Smooth muscle cell (in vitro differentiated cells): ENCODE results near the gene CD55. TPM values are rescaled to one million over a fixed set of nuclear protein-coding genes. Genes with fewer than 3 reads are reported as not detected.

Source experiments
- DNase-seq: peaks from one replicate; lab custom pipeline; 2025; ENCODE audit not compliant: unreplicated experiment; lab: John Stamatoyannopoulos, UW
- H2AFZ ChIP-seq: fragments of 200-600 bp; sonication (generic); 2 replicates; pipeline ENCODE4 v1.6.0; 2016; ENCODE audit warnings: antibody characterized with exemption, low read depth, mild to moderate bottlenecking
- H3F3A ChIP-seq: fragments of 200-600 bp; sonication (generic); 2 replicates; pipeline ENCODE4 v1.6.0; 2017; ENCODE audit warnings: antibody characterized with exemption, low read depth
- H3K27ac ChIP-seq: fragments of 200-600 bp; sonication (generic); 2 replicates; pipeline ENCODE4 v1.5.1; 2016; ENCODE audit warnings: low read depth, mild to moderate bottlenecking
- H3K27me3 ChIP-seq: fragments of 200-600 bp; sonication (generic); 2 replicates; pipeline ENCODE4 v1.6.1; 2016; ENCODE audit warnings: low read depth, mild to moderate bottlenecking
- H3K36me3 ChIP-seq: fragments of 200-600 bp; sonication (generic); 2 replicates; pipeline ENCODE4 v1.5.1; 2016; ENCODE audit warnings: low read depth
- H3K4me1 ChIP-seq: fragments of 200-600 bp; sonication (generic); 2 replicates; pipeline ENCODE4 v1.5.1; 2016; ENCODE audit warnings: low read depth
- H3K4me2 ChIP-seq: fragments of 200-600 bp; sonication (generic); 2 replicates; pipeline ENCODE4 v1.6.0; 2016; ENCODE audit warnings: mild to moderate bottlenecking
- H3K4me3 ChIP-seq: fragments of 200-600 bp; sonication (generic); 2 replicates; pipeline ENCODE4 v1.5.1; 2016; ENCODE audit warnings: mild to moderate bottlenecking
- H3K79me2 ChIP-seq: fragments of 200-600 bp; sonication (generic); 2 replicates; pipeline ENCODE4 v1.6.0; 2016; ENCODE audit warnings: low read depth, mild to moderate bottlenecking
- H3K9ac ChIP-seq: fragments of 200-600 bp; sonication (generic); 2 replicates; pipeline ENCODE4 v1.6.0; 2016; ENCODE audit warnings: low read depth
- H3K9me3 ChIP-seq: fragments of 200-600 bp; sonication (generic); replicated peaks from 2 replicates; pipeline ENCODE4 v1.5.1; 2016; ENCODE audit warnings: low read depth
- H4K20me1 ChIP-seq: fragments of 200-600 bp; sonication (generic); 2 replicates; pipeline ENCODE4 v1.6.0; 2016; ENCODE audit warnings: low read depth
- CTCF ChIP-seq: fragments of 200-600 bp; sonication (generic); IDR thresholded peaks from 2 replicates; pipeline ENCODE4 v1.5.1; 2017; ENCODE audit warnings: borderline replicate concordance, mild to moderate bottlenecking, antibody characterized with exemption; ENCODE audit not compliant: insufficient read depth, poor library complexity, severe bottlenecking
- WGBS: methylation state at CpG from one replicate; pipeline ENCODE4 v1.1.7; 2016; ENCODE audit warnings: low lambda C conversion rate; 5-methylcytosine and 5-hydroxymethylcytosine counted together
- polyA plus RNA-seq: library from polyadenylated mRNA; unstranded; fragments of >200 nt; fragmentation: Nextera tagmentation; extraction: Ambion mirVana; gene quantifications from 2 replicates; pipeline ENCODE4 v1.2.1, GENCODE V29; 2016
- total RNA-seq: library from RNA; depleted of rRNA; stranded (reverse); fragments of >200 nt; gene quantifications from 2 replicates; pipeline ENCODE4 v1.2.3, GENCODE V29; 2014

CD55 gene
- total and polyA plus RNA-seq, 2 experiments from 2014 or later, result 23.9 to 46.5 TPM

- H3K36me3 ChIP-seq, result no peaks in the 10 kb centered on the region
- H3K27me3 ChIP-seq, result no peaks in the 10 kb centered on the region
- no peak overlapping the region for H2AFZ ChIP-seq
- no peak for TF ChIP-seq CTCF
- H3F3A ChIP-seq, result peaks cover 9% of the 10 kb centered on the region
- no peak overlapping the region for H3K27ac ChIP-seq
- H3K4me1 ChIP-seq, result peaks cover 11% of the 10 kb centered on the region
- 16% methylated on average over 3 of the region's 3 CpGs for WGBS
- no peak overlapping the region for H3K9ac ChIP-seq
- peak overlapping the region; percentile 25 for H3K4me2 ChIP-seq
- DNase-seq, result no peak
- no peaks in the 10 kb centered on the region for H4K20me1 ChIP-seq
- no peaks in the 10 kb centered on the region for H3K79me2 ChIP-seq
- H3K9me3 ChIP-seq, result no peaks in the 10 kb centered on the region
- no peak overlapping the region for H3K4me3 ChIP-seq
Observed at GRCh38 chr1:207311888-207312603, 9.4 kb upstream of the CD55 start.

GRCh38 chr1:207312604-207312920 lies 8.9 kb upstream of the CD55 start:
- Histone ChIP-seq H3F3A (peaks cover 12% of the 10 kb centered on the region), H3K27me3 (no peaks in the 10 kb centered on the region), H3K4me3 (no peak overlapping the region), H3K4me1 (peaks cover 11% of the 10 kb centered on the region), H3K9ac (no peak overlapping the region), H3K9me3 (no peaks in the 10 kb centered on the region), H4K20me1 (no peaks in the 10 kb centered on the region), H3K36me3 (no peaks in the 10 kb centered on the region), H2AFZ (no peak overlapping the region), H3K79me2 (no peaks in the 10 kb centered on the region), H3K4me2 (peak overlapping the region; percentile 25), H3K27ac (no peak overlapping the region)
- TF ChIP-seq CTCF, result no peak
- no peak for DNase-seq
- 47% methylated on average over 1 of the region's 1 CpG for WGBS

GRCh38 chr1:207313131-207313530 lies 8.3 kb upstream of the CD55 start:
- Histone ChIP-seq H3K27ac (no peak overlapping the region), H3K4me3 (no peak overlapping the region), H3K9ac (no peak overlapping the region), H4K20me1 (no peaks in the 10 kb centered on the region), H3K4me2 (no peak overlapping the region), H3K36me3 (no peaks in the 10 kb centered on the region), H3F3A (peaks cover 15% of the 10 kb centered on the region), H3K79me2 (no peaks in the 10 kb centered on the region), H3K27me3 (no peaks in the 10 kb centered on the region), H3K4me1 (peaks cover 11% of the 10 kb centered on the region), H2AFZ (no peak overlapping the region), H3K9me3 (no peaks in the 10 kb centered on the region)
- no peak for DNase-seq
- TF ChIP-seq CTCF, result no peak

- DNase-seq, result no peak
- no peak overlapping the region for H3K9ac ChIP-seq
- H3K36me3 ChIP-seq, result no peaks in the 10 kb centered on the region
- peaks cover 4% of the 10 kb centered on the region for H3K4me1 ChIP-seq
- no peak overlapping the region for H3K27ac ChIP-seq
- no peaks in the 10 kb centered on the region for H4K20me1 ChIP-seq
- no peaks in the 10 kb centered on the region for H3K9me3 ChIP-seq
- H3K4me3 ChIP-seq, result no peak overlapping the region
- H3K79me2 ChIP-seq, result no peaks in the 10 kb centered on the region
- no peak for TF ChIP-seq CTCF
- H2AFZ ChIP-seq, result no peak overlapping the region
- H3F3A ChIP-seq, result peaks cover 10% of the 10 kb centered on the region
- H3K4me2 ChIP-seq, result no peak overlapping the region
- H3K27me3 ChIP-seq, result no peaks in the 10 kb centered on the region
Observed at GRCh38 chr1:207314816-207315215, 6.7 kb upstream of the CD55 start.
